HG02885 (cell line): ENCODE data around the gene UBL7.
"Not testable (repeated sequence)": the region's sequence is repeated elsewhere in the genome, so short reads cannot be mapped to it uniquely, and the experiment has no call there.

Experiments
- ATAC-seq: cut with Tn5 transposase; IDR thresholded peaks from one replicate; pipeline ENCODE4 v1.9.1; 2021; ENCODE audit warnings: mild to moderate bottlenecking; ENCODE audit not compliant: unreplicated experiment, poor library complexity

The UBL7 gene

GRCh38 chr15:74464897-74465296, 3.9 kb upstream of the UBL7 start:
- no peak for ATAC-seq

- no peak for ATAC-seq
Observed at GRCh38 chr15:74464216-74464615, 3.3 kb upstream of the UBL7 start.

- ATAC-seq, result no peak
Observed at GRCh38 chr15:74463634-74464033, 2.7 kb upstream of the UBL7 start.

GRCh38 chr15:74461847-74462511, 1.0 kb upstream of the UBL7 start:
- ATAC-seq, result no peak

- ATAC-seq, result no peak
Observed at GRCh38 chr15:74460298-74460697, 662 bp downstream of the UBL7 start.

- ATAC-seq, result not testable (repeated sequence)
Observed at GRCh38 chr15:74459798-74460197, 1.2 kb downstream of the UBL7 start.

- no peak for ATAC-seq
Observed at GRCh38 chr15:74458473-74458872, 2.5 kb downstream of the UBL7 start.

- ATAC-seq, result not testable (repeated sequence)
Observed at GRCh38 chr15:74457036-74457435, 3.9 kb downstream of the UBL7 start.

- ATAC-seq, result no peak
Observed at GRCh38 chr15:74454764-74455500, 6.0 kb downstream of the UBL7 start.

- ATAC-seq, result no peak
Observed at GRCh38 chr15:74453925-74454763, 6.8 kb downstream of the UBL7 start.

- no peak for ATAC-seq
Observed at GRCh38 chr15:74451861-74452835, 8.8 kb downstream of the UBL7 start.

- no peak for ATAC-seq
Observed at GRCh38 chr15:74451322-74451721, 9.6 kb downstream of the UBL7 start.

GRCh38 chr15:74449643-74450205, 11.2 kb downstream of the UBL7 start:
- ATAC-seq, result no peak

GRCh38 chr15:74449095-74449494, 11.9 kb downstream of the UBL7 start:
- ATAC-seq, result no peak

- no peak for ATAC-seq
Observed at GRCh38 chr15:74445816-74446763, 14.9 kb downstream of the UBL7 start.

- no peak for ATAC-seq
Observed at GRCh38 chr15:74444106-74445062, 16.6 kb downstream of the UBL7 start.

- ATAC-seq, result no peak
Observed at GRCh38 chr15:74443100-74443909, 17.7 kb downstream of the UBL7 start.
